Thoracic aorta (tissue), 2 donors: ENCODE data around the gene C1orf174. TPM values are rescaled to one million over a fixed set of nuclear protein-coding genes. Genes with fewer than 3 reads are reported as not detected.
A peak's percentile ranks its signal among the peaks of the same experiment; 100 is the strongest.

ENCODE experiments used
- ATAC-seq: fragments of 150-250 bp; one replicate; pipeline ENCODE4 v1.8.0; 2017; ENCODE audit warnings: low read depth; ENCODE audit not compliant: insufficient number of reproducible peaks, low FRiP score
- DNase-seq: peaks from one replicate; pipeline ENCODE4 v3.0.0-alpha.2; 2020; ENCODE audit warnings: low spot score
- H3K27ac ChIP-seq, 2 donors: fragments of 200-600 bp; sonication (generic); 1 replicate in 1 of 2; 2 replicates in 1 of 2; pipeline ENCODE4 v1.5.1; 2016; ENCODE audit warnings: mild to moderate bottlenecking in 2 of 2, moderate library complexity in 2 of 2
- H3K27me3 ChIP-seq: fragments of 200-600 bp; sonication (generic); replicated peaks from 2 replicates; pipeline ENCODE4 v1.6.0; 2016; ENCODE audit warnings: mild to moderate bottlenecking; ENCODE audit not compliant: insufficient read depth
- H3K36me3 ChIP-seq: fragments of 200-600 bp; sonication (generic); one replicate; pipeline ENCODE4 v1.5.1; 2016
- H3K4me1 ChIP-seq, 2 donors: fragments of 200-600 bp; sonication (generic); 1 replicate in 1 of 2; 2 replicates in 1 of 2; pipeline versions ENCODE4 v1.5.1 to v1.6.0; 2016; ENCODE audit warnings: low read depth in 2 of 2, mild to moderate bottlenecking in 1 of 2; ENCODE audit not compliant: control insufficient read depth in 1 of 2
- H3K4me3 ChIP-seq: fragments of 200-600 bp; sonication (generic); 2 replicates; pipeline ENCODE4 v1.5.1; 2016; ENCODE audit warnings: mild to moderate bottlenecking
- H3K9me3 ChIP-seq: fragments of 200-600 bp; sonication (generic); 2 replicates; pipeline ENCODE4 v1.5.1; 2016
- total RNA-seq, 2 donors: library from RNA; depleted of rRNA; stranded (reverse); fragments of >200 nt; gene quantifications; one replicate each; pipeline versions ENCODE4 v1.1.0 to v1.2.3, GENCODE V29; 2016
- TF ChIP-seq, protein P1 (sequence below): fragments of 200-600 bp; sonication (generic); IDR thresholded peaks from one replicate; pipeline ENCODE4 v1.5.1; 2019; ENCODE audit warnings: antibody characterized with exemption

Gene C1orf174
- total RNA-seq, 2 donors from 2014 or later, result 15.3 to 19.0 TPM

DNA sequence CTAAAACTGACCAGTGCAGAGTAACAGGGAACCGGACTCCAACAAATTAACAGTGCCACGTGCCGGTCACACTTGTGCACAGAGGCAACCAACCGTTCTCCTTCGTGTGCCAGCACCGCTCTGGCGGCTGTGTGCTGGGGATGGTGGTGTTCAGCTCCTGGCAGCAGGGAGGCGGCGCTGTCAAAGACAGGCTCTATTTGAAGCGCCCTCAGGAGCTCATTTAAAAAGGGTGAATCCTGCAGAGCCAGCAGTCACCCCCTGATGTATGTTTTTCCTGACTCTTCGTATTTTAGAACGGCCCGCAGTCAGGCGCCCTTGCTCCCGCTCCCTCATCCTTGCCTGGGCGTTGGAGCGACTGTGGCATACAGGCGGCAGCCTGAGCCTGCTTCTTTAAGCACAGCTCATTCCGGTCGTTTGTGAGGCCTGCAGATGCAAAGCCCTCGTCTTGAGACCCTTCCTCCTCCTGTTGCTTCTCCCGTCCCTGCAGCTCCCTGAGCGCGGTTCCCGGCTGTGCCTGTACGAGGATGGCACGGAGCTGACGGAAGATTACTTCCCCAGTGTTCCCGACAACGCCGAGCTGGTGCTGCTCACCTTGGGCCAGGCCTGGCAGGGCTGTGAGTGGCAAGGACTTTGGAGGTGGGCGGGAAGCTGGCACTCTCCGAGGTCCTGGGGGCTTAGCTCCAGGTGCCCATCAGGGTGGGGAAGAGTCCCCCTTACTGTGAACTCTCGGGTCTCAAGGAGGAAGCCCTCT lies 41.7 kb downstream of the C1orf174 start:
- DNase-seq (no peak), ATAC-seq (no peak)
- TF ChIP-seq, protein P1, sequence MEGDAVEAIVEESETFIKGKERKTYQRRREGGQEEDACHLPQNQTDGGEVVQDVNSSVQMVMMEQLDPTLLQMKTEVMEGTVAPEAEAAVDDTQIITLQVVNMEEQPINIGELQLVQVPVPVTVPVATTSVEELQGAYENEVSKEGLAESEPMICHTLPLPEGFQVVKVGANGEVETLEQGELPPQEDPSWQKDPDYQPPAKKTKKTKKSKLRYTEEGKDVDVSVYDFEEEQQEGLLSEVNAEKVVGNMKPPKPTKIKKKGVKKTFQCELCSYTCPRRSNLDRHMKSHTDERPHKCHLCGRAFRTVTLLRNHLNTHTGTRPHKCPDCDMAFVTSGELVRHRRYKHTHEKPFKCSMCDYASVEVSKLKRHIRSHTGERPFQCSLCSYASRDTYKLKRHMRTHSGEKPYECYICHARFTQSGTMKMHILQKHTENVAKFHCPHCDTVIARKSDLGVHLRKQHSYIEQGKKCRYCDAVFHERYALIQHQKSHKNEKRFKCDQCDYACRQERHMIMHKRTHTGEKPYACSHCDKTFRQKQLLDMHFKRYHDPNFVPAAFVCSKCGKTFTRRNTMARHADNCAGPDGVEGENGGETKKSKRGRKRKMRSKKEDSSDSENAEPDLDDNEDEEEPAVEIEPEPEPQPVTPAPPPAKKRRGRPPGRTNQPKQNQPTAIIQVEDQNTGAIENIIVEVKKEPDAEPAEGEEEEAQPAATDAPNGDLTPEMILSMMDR, result no peak
- H3K9me3 ChIP-seq, result no peaks in the 10 kb centered on the region
- H3K27me3 ChIP-seq, result no peaks in the 10 kb centered on the region
- H3K27ac ChIP-seq, result no peak overlapping the region
- H3K4me3 ChIP-seq, result peak overlapping the region; percentile 79
- H3K4me1 ChIP-seq, result peaks cover 13 to 21% of the 10 kb centered on the region in 2 donors
- H3K36me3 ChIP-seq, result no peaks in the 10 kb centered on the region

DNA sequence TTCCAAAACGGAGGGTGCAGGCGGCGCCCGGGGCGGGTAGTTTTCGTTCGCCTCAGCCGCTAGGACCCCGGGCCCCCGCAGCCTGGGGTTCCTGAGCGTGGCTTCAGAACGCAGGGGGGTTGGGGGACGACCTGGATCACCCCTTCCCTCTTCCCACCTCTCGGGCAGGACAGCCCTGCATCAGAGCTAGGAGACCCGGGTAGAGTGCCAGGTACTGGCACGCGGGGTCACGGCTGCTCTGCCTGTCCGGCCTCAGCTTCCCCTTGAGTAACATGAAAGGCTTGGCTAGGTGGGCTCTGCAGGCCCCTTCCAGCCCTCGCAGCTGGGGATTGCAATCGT lies 42.3 kb downstream of the C1orf174 start:
- no peaks in the 10 kb centered on the region for H3K36me3 ChIP-seq
- H3K27ac ChIP-seq, result peak overlapping the region; percentile 73 to 86
- no peak for DNase-seq
- H3K4me1 ChIP-seq, result peaks cover 13 to 21% of the 10 kb centered on the region in 2 donors
- no peaks in the 10 kb centered on the region for H3K27me3 ChIP-seq
- H3K9me3 ChIP-seq, result no peaks in the 10 kb centered on the region
- peak overlapping the region; percentile 79 for H3K4me3 ChIP-seq
- TF ChIP-seq, protein P1, result no peak
- ATAC-seq, result no peak

- peak within 1 kb of the TSS; percentile 79 for H3K4me3 ChIP-seq
- no peaks in the 10 kb centered on the region for H3K36me3 ChIP-seq
Observed at GRCh38 chr1:3856923-3857790, 42.9 kb downstream of the C1orf174 start, which contains the start of the genes CEP104 and DFFB. CEP104 (minus strand) TSS chr1:3857211; CDS start chr1:3852407, 4,804 bp downstream. DFFB (plus strand) TSS chr1:3857476; CDS start chr1:3857604, 128 bp downstream.

GRCh38 chr1:3852711-3853485 lies 47.2 kb downstream of the C1orf174 start:
- no peaks in the 10 kb centered on the region for H3K9me3 ChIP-seq
- no peak overlapping the region for H3K4me3 ChIP-seq
- no peaks in the 10 kb centered on the region for H3K27me3 ChIP-seq
- DNase-seq (no peak), ATAC-seq (no peak)
- TF ChIP-seq, protein P1, result no peak
- peaks cover 25% of the 10 kb centered on the region for H3K36me3 ChIP-seq
- no peak overlapping the region for H3K27ac ChIP-seq
- H3K4me1 ChIP-seq, result peaks cover 9 to 15% of the 10 kb centered on the region in 2 donors

More at GRCh38 chr1:3856923-3857790, 42.9 kb downstream of the C1orf174 start, which contains the start of the genes CEP104 and DFFB:
- Histone ChIP-seq H3K27ac (peak within 1 kb of the TSS; percentile 73 to 86), H3K4me1 (peaks cover 13 to 21% of the 10 kb centered on the region in 2 donors), H3K9me3 (no peaks in the 10 kb centered on the region), H3K27me3 (no peaks in the 10 kb centered on the region)
- DNase-seq (peak; percentile 55), ATAC-seq (peak; percentile 76)
- TF ChIP-seq, protein P1, result no peak
